ENCODE results near the gene SULT1A2.

DNA sequence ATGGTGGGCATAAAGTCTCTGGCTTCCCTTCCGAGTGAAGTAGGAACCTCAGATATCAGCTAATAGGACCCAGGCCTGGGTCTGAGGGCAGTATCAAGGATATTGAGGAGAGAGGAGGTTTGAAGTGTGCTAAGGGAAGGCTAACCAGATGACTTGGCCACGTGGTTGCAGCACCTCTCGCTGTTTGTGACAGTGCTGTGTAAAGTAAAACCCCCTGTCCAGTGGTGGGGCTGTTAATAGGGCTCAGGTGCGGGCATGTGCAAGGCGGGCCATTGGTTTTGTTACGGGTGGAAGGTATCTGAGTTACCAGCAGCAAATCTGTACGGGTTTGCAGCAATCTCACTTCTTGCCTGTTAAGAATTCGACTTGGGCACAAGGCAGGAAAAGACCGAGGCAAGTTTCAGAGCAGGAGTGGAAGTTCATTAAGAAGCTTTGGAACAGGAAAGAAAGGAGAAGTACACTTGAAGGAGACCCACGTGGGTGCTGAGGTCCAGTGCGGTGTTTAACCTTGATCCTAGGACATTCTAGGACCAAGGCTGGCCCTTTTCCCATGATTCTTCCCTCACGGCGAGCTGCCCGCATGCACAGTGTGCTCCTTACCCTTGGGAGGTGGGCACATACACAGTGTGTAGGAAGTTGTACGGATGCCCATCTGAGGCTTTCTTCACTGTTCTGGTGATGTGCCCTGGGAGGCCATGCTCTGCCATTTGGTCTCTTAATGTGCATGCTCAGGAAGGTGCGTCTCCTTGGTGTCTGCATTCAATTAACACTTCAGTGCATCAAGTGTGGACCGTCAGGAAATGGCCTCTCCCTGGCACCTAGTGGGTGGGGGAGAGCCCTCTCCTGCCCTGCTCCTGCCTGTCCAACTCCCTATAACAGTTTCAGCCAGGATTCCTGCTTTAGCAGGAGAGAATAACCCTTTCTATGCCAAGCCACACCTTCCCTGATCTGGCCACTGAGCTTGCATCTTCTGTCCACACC lies 22.8 kb downstream of the SULT1A2 start:
- no peak for TF ChIP-seq CTCF (optimal IDR thresholded peaks at IDR 0.05 in 1 of 3, IDR thresholded peaks at IDR 0.05 in 1 of 3, conservative IDR thresholded peaks at IDR 0.05 in 1 of 3; ENCODE audit: extremely low read depth in 1 of 3, insufficient read depth in 2 of 3, low read length in 3 of 3)
- TF ChIP-seq EZH2 (IDR thresholded peaks at IDR 0.05; ENCODE audit: low read length), result no peak

Data from keratinocyte (primary cell).